Esophagus (tissue), 2 donors: ENCODE measurements around the gene FOXB2. TPM values are rescaled to one million over a fixed set of nuclear protein-coding genes. Genes with fewer than 3 reads are reported as not detected.
"Not testable (repeated sequence)": the region's sequence is repeated elsewhere in the genome, so short reads cannot be mapped to it uniquely, and the experiment has no call there.

Experiments
- H3K27ac ChIP-seq, 2 donors: one replicate each; pipeline ENCODE4 v1.5.1; 2013; ENCODE audit warnings: low read depth in 2 of 2, mild to moderate bottlenecking in 2 of 2, inconsistent platforms in 1 of 2, low read length in 1 of 2, moderate library complexity in 1 of 2
- H3K27me3 ChIP-seq, 2 donors: one replicate each; pipeline ENCODE4 v1.6.1; 2013; ENCODE audit warnings: low read length in 2 of 2, control low read depth in 1 of 2, mild to moderate bottlenecking in 1 of 2; ENCODE audit not compliant: insufficient read depth in 2 of 2, control insufficient read depth in 1 of 2
- H3K36me3 ChIP-seq, 2 donors: one replicate each; pipeline ENCODE4 v1.6.1; 2013; ENCODE audit warnings: low read length in 1 of 2; ENCODE audit not compliant: control insufficient read depth in 2 of 2, insufficient read depth in 2 of 2
- H3K4me1 ChIP-seq, 2 donors: one replicate each; pipeline ENCODE4 v1.6.1; 2013; ENCODE audit warnings: low read length in 1 of 2; ENCODE audit not compliant: control insufficient read depth in 2 of 2, insufficient read depth in 2 of 2
- H3K4me3 ChIP-seq, 2 donors: one replicate each; pipeline ENCODE4 v1.5.1; 2013; ENCODE audit warnings: low read length in 2 of 2, mild to moderate bottlenecking in 2 of 2, low read depth in 1 of 2, moderate library complexity in 1 of 2
- H3K9me3 ChIP-seq, 2 donors: one replicate each; pipeline ENCODE4 v1.6.1; 2013; ENCODE audit warnings: mild to moderate bottlenecking in 2 of 2, low read depth in 1 of 2, low read length in 1 of 2, moderate library complexity in 1 of 2; ENCODE audit not compliant: control insufficient read depth in 2 of 2, insufficient read depth in 1 of 2
- WGBS, 2 donors: extraction: QIAGEN DNeasy Blood & Tissue Kit; methylation state at CpG; one replicate each; pipeline ENCODE4 v1.1.7; 2013; 5-methylcytosine and 5-hydroxymethylcytosine counted together
- polyA plus RNA-seq, 2 donors: library from polyadenylated mRNA; stranded (reverse); fragments of 200-250 nt; gene quantifications; one replicate each; pipeline ENCODE4 v1.2.3, GENCODE V29; 2013
- donor health status: healthy with polysubstance abuse.
- donor health status: Bipolar disorder and iron deficiency.

The FOXB2 gene
- polyA plus RNA-seq = not detected

DNA sequence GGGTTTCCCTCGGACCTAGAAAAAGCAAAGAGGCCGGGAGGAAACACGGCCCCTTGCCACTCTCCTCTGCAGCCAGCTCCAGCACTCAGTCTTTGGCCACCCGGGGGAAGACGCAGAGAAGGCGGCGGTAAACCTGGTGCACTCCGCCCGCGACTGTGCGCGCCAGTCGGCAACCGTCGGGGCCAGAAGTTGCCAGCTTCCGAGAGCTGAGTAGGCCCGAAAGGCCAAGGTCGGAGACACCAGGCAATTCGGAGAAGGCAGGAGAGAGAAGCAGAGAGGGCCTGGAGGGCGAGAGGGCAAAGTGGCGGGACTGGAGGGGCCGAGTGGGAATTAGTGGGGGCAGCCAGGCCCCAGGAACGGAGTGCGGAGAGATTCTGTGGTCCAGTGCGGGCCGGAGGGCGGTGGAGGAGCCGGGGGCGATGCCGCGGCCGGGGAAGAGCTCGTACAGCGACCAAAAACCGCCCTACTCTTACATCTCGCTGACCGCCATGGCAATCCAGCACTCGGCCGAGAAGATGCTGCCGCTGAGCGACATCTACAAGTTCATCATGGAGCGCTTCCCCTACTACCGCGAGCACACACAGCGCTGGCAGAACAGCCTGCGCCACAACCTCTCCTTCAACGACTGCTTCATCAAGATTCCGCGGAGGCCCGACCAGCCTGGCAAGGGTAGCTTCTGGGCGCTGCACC is at the start of gene FOXB2:
FOXB2 (plus strand) TSS at position 420 of the 690 bp plus-strand sequence; CDS start at position 420, 0 bp downstream.
- WGBS, 2 donors = 6 to 15% methylated on average over 43 to 51 of the region's 51 CpGs
- Histone ChIP-seq H3K9me3 (peaks cover 0 to 8% of the 10 kb centered on the region in 2 donors), H3K4me1 (peaks cover 8 to 18% of the 10 kb centered on the region in 2 donors), H3K4me3 (peak within 1 kb of the TSS; percentile 1 to 34), H3K36me3 (no peaks in the 10 kb centered on the region), H3K27ac (no peak within 1 kb of the TSS), H3K27me3 (peaks cover 26 to 60% of the 10 kb centered on the region in 2 donors)

DNA sequence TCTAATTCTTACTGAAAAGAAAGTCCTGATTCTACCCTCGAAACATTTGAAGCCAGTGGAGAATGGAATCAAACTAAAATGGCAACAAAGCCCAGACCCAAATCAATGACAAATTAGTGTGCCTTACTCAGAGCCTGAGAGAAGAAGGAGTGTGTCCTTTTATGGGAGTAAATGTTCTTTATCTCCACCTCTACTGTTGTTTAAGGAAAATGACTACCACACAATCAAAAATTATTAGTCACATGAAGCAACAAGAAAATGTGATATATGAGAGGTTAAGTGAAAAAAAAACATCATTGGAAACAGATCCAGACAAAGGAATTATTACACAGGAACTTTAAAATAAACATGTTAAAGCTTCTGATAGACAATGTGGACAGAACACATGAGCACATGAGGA is 49.7 kb upstream of the FOXB2 start:
- H3K36me3 ChIP-seq = no peaks in the 10 kb centered on the region
- 75 to 77% methylated on average over 1 of the region's 1 CpG for WGBS, 2 donors

DNA sequence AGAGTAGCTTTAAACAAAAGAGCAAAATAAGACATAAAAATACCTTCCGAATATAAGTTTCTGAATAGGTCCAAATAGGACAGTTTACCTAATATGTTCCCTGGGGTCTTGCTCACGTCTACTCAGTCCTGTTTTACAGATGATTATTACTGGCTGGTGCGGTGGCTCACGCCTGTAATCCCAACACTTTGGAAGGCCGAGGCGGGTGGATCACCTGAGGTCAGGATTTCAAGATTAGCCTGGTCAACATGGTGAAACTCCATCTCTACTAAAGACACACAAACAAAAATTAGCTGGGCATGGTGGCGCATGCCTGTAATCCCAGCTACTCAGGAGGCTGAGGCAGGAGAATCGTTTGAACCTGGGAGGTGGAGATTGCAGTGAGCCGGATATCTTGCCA is 40.6 kb upstream of the FOXB2 start:
- not testable (repeated sequence) for H3K27me3 ChIP-seq, H3K27ac ChIP-seq, H3K4me3 ChIP-seq, H3K36me3 ChIP-seq, H3K4me1 ChIP-seq, H3K9me3 ChIP-seq
- 86 to 87% methylated on average over 9 of the region's 9 CpGs for WGBS, 2 donors

More for the DNA sequence above, 49.7 kb upstream of the FOXB2 start:
- H3K4me1 ChIP-seq = no peaks in the 10 kb centered on the region
- peaks cover 5 to 8% of the 10 kb centered on the region in 2 donors for H3K9me3 ChIP-seq
- no peak overlapping the region for H3K4me3 ChIP-seq
- no peak overlapping the region for H3K27ac ChIP-seq
- H3K27me3 ChIP-seq = no peaks in the 10 kb centered on the region

DNA sequence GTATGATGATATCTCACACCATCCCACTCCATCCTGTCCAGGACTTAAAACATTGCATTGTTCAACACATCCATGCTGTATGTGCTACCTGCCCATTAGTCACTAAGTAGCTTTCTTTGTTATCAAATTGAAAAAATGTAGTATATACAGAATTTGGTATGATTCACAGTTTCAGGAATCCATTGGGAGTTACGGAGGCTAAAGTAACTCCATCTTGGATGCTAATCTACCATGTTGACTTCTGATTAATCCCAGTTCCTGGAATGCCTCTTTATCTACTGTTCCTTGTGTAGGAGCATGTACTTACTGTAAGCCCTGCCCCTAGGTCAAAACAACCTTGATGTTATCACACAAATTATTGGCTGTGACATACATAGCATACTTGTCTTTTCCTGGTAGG is 38.9 kb upstream of the FOXB2 start:
- Histone ChIP-seq H3K27me3 (no peaks in the 10 kb centered on the region), H3K4me3 (no peak overlapping the region), H3K36me3 (no peaks in the 10 kb centered on the region), H3K27ac (no peak overlapping the region), H3K4me1 (no peaks in the 10 kb centered on the region), H3K9me3 (peaks cover 0 to 3% of the 10 kb centered on the region in 2 donors)
- WGBS, 2 donors = 40 to 69% methylated on average over 1 of the region's 1 CpG

DNA sequence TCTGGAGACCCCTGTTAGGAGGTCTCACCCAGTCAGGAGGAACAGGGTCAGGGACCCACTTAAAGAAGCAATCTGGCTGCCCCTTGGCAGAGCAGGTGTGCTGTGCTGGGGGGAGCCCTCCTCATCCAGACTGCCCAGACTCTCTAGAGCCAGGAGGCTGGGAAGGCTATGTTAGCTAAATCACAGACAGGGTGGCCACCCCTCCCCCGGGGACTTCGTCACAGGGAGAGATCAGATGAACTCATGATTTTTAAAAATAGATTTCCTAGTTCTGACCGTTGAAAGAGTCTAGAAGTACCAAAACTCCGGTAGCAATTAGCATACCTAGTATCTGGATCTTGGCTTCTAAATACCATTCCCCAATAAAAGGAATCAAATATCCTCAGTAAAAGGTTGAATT is 35.0 kb upstream of the FOXB2 start:
- Histone ChIP-seq H3K4me1 (no peaks in the 10 kb centered on the region), H3K36me3 (no peaks in the 10 kb centered on the region), H3K27ac (no peak overlapping the region), H3K4me3 (no peak overlapping the region), H3K9me3 (peaks cover 0 to 3% of the 10 kb centered on the region in 2 donors), H3K27me3 (no peaks in the 10 kb centered on the region)
- WGBS, 2 donors = 56 to 75% methylated on average over 4 of the region's 4 CpGs

DNA sequence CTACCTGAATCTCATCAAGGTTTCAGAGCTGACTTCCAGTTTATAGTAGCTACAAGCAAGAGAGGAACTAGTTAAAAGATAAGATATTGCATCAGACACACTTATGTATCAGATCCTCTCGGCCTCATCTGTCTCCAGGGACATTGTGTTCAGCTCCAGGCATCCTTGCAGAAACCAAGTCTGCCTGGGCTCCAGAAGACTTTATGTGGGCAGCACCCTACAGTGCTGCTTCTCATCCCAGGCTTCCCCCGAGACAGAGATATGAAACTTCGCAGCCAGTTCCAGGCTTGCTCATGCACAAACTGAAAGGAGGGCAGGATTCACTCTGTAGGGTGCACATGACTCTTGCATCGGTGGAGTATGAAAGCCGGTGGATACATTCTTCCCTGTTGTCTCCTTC is 33.9 kb upstream of the FOXB2 start:
- Histone ChIP-seq H3K9me3 (peaks cover 0 to 3% of the 10 kb centered on the region in 2 donors), H3K4me1 (no peaks in the 10 kb centered on the region), H3K27ac (no peak overlapping the region), H3K27me3 (no peaks in the 10 kb centered on the region), H3K36me3 (no peaks in the 10 kb centered on the region), H3K4me3 (no peak overlapping the region)
- 82 to 84% methylated on average over 5 of the region's 5 CpGs for WGBS, 2 donors

DNA sequence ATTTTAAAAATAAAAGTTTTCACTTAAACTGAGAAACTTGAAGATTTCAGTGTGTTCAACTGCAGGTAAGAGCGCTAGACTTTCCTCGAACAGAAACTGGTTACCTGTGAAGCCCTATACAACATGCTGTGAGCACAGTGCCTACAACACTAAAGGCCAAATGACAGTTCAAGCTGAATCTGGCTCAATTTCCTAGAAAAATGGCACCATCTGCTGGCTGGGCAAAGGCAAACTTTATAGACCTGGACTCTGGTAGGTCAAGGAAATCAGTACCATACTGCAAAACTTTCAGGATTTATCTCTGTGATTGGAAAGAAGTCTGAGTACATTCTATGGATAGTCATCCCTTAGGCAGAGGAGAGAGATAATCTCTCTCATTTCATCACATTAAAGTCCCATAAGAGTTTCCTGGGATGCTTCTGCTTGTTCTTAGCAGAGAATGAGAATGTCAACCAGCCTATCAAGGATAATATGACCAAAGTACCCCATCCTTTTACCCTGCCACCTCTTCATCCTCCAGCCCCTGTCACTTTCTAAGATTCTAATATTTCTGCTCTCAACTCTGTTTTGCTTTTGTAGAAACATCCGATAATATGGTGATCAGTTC is 31.8 kb upstream of the FOXB2 start:
- Histone ChIP-seq H3K27me3 (no peaks in the 10 kb centered on the region), H3K27ac (no peak overlapping the region), H3K4me1 (no peaks in the 10 kb centered on the region), H3K9me3 (peaks cover 0 to 3% of the 10 kb centered on the region in 2 donors), H3K4me3 (no peak overlapping the region), H3K36me3 (no peaks in the 10 kb centered on the region)
- 63 to 70% methylated on average over 3 of the region's 3 CpGs for WGBS, 2 donors

DNA sequence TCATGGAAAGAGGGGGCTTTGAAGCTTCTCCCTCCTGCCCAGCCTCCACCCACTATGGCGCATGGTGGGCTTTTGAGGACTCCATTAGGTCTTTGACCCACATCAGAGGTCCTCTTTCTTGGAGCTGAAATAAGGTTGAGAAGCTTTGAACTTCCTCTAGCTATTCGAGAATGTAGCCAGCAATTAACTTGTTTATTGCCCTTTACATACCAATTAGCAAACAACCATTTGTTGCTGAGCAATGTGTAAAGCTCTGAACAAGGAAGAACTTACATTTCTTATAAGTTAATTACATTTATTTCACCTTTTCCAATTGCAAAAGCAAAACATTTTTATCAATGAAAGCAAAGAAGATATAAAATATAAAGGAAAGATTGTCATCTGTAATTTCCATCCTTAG is 30.5 kb upstream of the FOXB2 start:
- 46 to 65% methylated on average over 2 of the region's 2 CpGs for WGBS, 2 donors
- H3K36me3 ChIP-seq = no peaks in the 10 kb centered on the region
- H3K9me3 ChIP-seq = peaks cover 0 to 3% of the 10 kb centered on the region in 2 donors
- H3K27ac ChIP-seq = no peak overlapping the region
- no peaks in the 10 kb centered on the region for H3K4me1 ChIP-seq
- no peaks in the 10 kb centered on the region for H3K27me3 ChIP-seq
- H3K4me3 ChIP-seq = no peak overlapping the region

DNA sequence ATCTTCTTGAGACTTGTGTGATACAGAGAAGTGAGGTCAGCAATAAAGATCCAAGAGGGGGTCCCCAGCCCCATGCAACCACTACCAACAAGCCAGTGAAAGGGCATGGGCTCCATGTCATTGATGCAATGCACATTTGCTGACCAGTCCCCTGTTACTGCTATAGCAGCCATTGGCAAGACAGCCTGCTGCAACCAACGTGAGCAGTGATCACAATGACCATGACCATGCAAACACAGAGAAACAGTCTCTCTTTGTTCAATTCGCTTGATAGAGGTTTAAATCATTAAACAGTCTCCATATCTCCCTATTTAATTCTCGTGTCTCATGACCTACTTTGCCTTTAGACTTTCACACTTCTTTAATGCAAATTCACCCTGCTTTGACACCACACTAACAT is 30.0 kb upstream of the FOXB2 start:
- Histone ChIP-seq H3K36me3 (no peaks in the 10 kb centered on the region), H3K27ac (no peak overlapping the region), H3K9me3 (peaks cover 0 to under 1% of the 10 kb centered on the region in 2 donors), H3K4me3 (no peak overlapping the region), H3K27me3 (no peaks in the 10 kb centered on the region), H3K4me1 (no peaks in the 10 kb centered on the region)
- WGBS, 2 donors = 41 to 45% methylated on average over 3 of the region's 3 CpGs

DNA sequence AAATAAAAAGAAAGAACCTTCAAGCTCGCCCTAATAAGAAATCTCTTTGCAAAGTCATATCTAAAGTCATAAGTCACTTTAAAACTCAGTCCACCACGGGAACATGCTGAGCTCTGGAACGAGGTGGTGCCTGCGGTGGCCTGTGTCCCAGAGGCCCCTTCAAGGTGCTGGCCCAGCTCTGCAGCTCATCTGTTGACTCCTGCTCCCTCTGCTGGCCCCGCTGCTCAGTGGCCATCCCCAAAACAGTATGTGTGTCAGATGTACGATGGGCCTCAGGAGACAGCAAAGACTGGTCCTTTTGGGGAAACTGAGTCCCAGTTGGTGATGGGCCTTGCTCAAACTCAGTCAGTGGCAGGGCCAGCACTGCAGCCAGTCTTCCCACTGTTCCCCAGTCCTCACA is 22.8 kb upstream of the FOXB2 start:
- Histone ChIP-seq H3K4me1 (no peaks in the 10 kb centered on the region), H3K27me3 (no peaks in the 10 kb centered on the region), H3K9me3 (no peaks in the 10 kb centered on the region), H3K4me3 (no peak overlapping the region), H3K27ac (no peak overlapping the region), H3K36me3 (no peaks in the 10 kb centered on the region)
- 22 to 24% methylated on average over 6 of the region's 6 CpGs for WGBS, 2 donors
